Liver (tissue), 9 donors: ENCODE data around the gene IRAG1. TPM values are rescaled to one million over a fixed set of nuclear protein-coding genes. Genes with fewer than 3 reads are reported as not detected.

Experiments used
- DNase-seq: peaks from one replicate; pipeline ENCODE4 v3.0.0-alpha.2; 2017; ENCODE audit warnings: low spot score
- H3K27ac ChIP-seq, 2 donors: one replicate each; pipeline ENCODE4 v1.7.0; 2013; ENCODE audit warnings: inconsistent platforms in 2 of 2, low read length in 2 of 2, control low read depth in 1 of 2, low read depth in 1 of 2, mild to moderate bottlenecking in 1 of 2
- H3K27me3 ChIP-seq, 4 donors: one replicate each; pipeline versions ENCODE4 v1.6.1 to v1.7.0; 2013; ENCODE audit warnings: low read length in 3 of 4, inconsistent platforms in 1 of 4, mild to moderate bottlenecking in 1 of 4, moderate library complexity in 1 of 4; ENCODE audit not compliant: control insufficient read depth in 4 of 4, insufficient read depth in 4 of 4
- H3K36me3 ChIP-seq, 4 donors: one replicate each; pipeline versions ENCODE4 v1.6.1 to v1.7.0; 2013; ENCODE audit warnings: low read length in 3 of 4, mild to moderate bottlenecking in 3 of 4, low read depth in 1 of 4, moderate library complexity in 1 of 4; ENCODE audit not compliant: control insufficient read depth in 4 of 4, insufficient read depth in 3 of 4
- H3K4me1 ChIP-seq, 4 donors: one replicate each; pipeline versions ENCODE4 v1.6.1 to v1.7.0; 2013; ENCODE audit warnings: low read length in 3 of 4, mild to moderate bottlenecking in 3 of 4, moderate library complexity in 1 of 4; ENCODE audit not compliant: control insufficient read depth in 4 of 4, insufficient read depth in 4 of 4
- H3K4me3 ChIP-seq, 3 donors: one replicate each; pipeline versions ENCODE4 v1.6.1 to v1.7.0; 2013; ENCODE audit warnings: low read length in 3 of 3, control low read depth in 1 of 3, low read depth in 1 of 3, mild to moderate bottlenecking in 1 of 3
- H3K9ac ChIP-seq, 2 donors: one replicate each; pipeline ENCODE4 v1.7.0; 2013; ENCODE audit warnings: low read length in 2 of 2, mild to moderate bottlenecking in 2 of 2, moderate library complexity in 2 of 2, control low read depth in 1 of 2, low read depth in 1 of 2
- H3K9me3 ChIP-seq, 4 donors: one replicate each; pipeline versions ENCODE4 v1.6.1 to v1.7.0; 2013; ENCODE audit warnings: low read length in 3 of 4; ENCODE audit not compliant: control insufficient read depth in 4 of 4
- FOXA2 ChIP-seq: IDR thresholded peaks from 2 replicates; pipeline ENCODE4 v1.6.1; 2016; ENCODE audit warnings: antibody characterized with exemption
- HNF4A ChIP-seq, 2 donors: conservative IDR thresholded peaks; 2 replicates each; pipeline ENCODE4 v1.6.1; 2016; ENCODE audit warnings: antibody characterized with exemption in 2 of 2, mild to moderate bottlenecking in 2 of 2
- HNF4G ChIP-seq: IDR thresholded peaks from 2 replicates; pipeline ENCODE4 v1.6.1; 2016; ENCODE audit warnings: antibody characterized with exemption
- JUND ChIP-seq, 2 donors: IDR thresholded peaks; 2 replicates each; pipeline ENCODE4 v1.6.1; 2016; ENCODE audit warnings: antibody characterized with exemption in 2 of 2
- RAD21 ChIP-seq, 2 donors: IDR thresholded peaks; 2 replicates each; pipeline ENCODE4 v1.6.1; 2016; ENCODE audit warnings: antibody characterized with exemption in 2 of 2, mild to moderate bottlenecking in 2 of 2
- SP1 ChIP-seq: IDR thresholded peaks from 2 replicates; pipeline ENCODE4 v1.6.1; 2018; ENCODE audit warnings: antibody characterized with exemption, mild to moderate bottlenecking
- TAF1 ChIP-seq: conservative IDR thresholded peaks from 2 replicates; pipeline ENCODE4 v1.6.1; 2016; ENCODE audit warnings: antibody characterized with exemption, mild to moderate bottlenecking
- YY1 ChIP-seq: IDR thresholded peaks from 2 replicates; pipeline ENCODE4 v1.6.1; 2016; ENCODE audit warnings: antibody characterized with exemption, mild to moderate bottlenecking
- WGBS: extraction: QIAGEN DNeasy Blood & Tissue Kit; methylation state at CpG from one replicate; pipeline ENCODE4 v1.1.7; 2013; 5-methylcytosine and 5-hydroxymethylcytosine counted together
- polyA plus RNA-seq, 2 donors: library from polyadenylated mRNA; stranded (reverse) in 1 of 2; unstranded in 1 of 2; fragments of 200-250 nt in 1 of 2; fragments of >200 nt in 1 of 2; fragmentation: Nextera tagmentation in 1 of 2; extraction: Ambion mirVana in 1 of 2; gene quantifications; one replicate each; pipeline versions ENCODE4 v1.2.1 to v1.2.3, GENCODE V29; 2013 to 2015
- total RNA-seq, 2 donors: library from RNA; depleted of rRNA; stranded (reverse); fragments of >200 nt; gene quantifications; one replicate each; pipeline ENCODE4 v1.2.3, GENCODE V29; 2014
- TF ChIP-seq, protein P1 (sequence below): IDR thresholded peaks from 2 replicates; pipeline ENCODE4 v1.6.1; 2016; ENCODE audit warnings: antibody characterized with exemption, mild to moderate bottlenecking
- TF ChIP-seq, protein P2 (sequence below): IDR thresholded peaks from 2 replicates; pipeline ENCODE4 v1.6.1; 2016; ENCODE audit warnings: antibody characterized with exemption
- donor health status: healthy.
- donor health status: healthy.
- donor health status: healthy.
- donor health status: healthy.
- donor health status: healthy.

Gene IRAG1
- total and polyA plus RNA-seq, 4 donors, result 0.29 to 4.4 (median 2.0) TPM

DNA sequence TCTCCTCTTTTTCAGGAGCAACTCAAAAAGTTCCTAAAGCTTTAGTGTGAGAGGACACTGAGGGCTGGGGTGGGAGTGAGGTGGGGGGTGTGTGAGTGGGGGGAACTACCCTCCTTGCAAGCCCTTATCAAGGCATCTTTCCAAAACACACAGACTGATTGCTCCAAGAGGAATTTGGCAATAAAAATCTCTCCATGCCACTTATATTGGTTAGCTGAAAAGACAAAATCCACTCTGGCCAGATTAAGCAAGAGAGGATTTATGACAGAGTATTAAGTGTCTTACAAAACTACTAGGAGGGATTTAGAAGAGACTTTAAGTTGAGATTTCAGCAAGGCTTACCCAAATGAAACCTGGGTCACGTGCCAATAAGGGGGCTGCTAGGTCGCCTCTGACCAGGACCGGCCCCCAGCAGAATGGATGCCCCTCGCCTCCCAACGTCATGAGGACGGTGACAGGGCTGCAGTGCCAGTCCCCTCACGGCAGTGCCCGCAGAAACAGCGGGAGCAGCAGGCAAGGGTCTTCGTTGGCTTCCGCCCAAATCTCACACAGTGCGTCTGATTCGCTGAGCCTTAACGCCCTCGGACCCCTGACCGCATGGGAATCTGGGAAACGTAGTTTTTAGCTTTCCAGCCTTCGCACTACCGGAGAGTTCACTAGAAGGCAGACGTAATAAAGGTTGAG lies 35.4 kb upstream of the IRAG1 start (continued):
- TF ChIP-seq, protein P1, sequence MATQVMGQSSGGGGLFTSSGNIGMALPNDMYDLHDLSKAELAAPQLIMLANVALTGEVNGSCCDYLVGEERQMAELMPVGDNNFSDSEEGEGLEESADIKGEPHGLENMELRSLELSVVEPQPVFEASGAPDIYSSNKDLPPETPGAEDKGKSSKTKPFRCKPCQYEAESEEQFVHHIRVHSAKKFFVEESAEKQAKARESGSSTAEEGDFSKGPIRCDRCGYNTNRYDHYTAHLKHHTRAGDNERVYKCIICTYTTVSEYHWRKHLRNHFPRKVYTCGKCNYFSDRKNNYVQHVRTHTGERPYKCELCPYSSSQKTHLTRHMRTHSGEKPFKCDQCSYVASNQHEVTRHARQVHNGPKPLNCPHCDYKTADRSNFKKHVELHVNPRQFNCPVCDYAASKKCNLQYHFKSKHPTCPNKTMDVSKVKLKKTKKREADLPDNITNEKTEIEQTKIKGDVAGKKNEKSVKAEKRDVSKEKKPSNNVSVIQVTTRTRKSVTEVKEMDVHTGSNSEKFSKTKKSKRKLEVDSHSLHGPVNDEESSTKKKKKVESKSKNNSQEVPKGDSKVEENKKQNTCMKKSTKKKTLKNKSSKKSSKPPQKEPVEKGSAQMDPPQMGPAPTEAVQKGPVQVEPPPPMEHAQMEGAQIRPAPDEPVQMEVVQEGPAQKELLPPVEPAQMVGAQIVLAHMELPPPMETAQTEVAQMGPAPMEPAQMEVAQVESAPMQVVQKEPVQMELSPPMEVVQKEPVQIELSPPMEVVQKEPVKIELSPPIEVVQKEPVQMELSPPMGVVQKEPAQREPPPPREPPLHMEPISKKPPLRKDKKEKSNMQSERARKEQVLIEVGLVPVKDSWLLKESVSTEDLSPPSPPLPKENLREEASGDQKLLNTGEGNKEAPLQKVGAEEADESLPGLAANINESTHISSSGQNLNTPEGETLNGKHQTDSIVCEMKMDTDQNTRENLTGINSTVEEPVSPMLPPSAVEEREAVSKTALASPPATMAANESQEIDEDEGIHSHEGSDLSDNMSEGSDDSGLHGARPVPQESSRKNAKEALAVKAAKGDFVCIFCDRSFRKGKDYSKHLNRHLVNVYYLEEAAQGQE, result no peak
- no peak for TF ChIP-seq YY1
- no peak for TF ChIP-seq RAD21 (IDR thresholded peaks at IDR 0.05)
- no peak for TF ChIP-seq TAF1

DNA sequence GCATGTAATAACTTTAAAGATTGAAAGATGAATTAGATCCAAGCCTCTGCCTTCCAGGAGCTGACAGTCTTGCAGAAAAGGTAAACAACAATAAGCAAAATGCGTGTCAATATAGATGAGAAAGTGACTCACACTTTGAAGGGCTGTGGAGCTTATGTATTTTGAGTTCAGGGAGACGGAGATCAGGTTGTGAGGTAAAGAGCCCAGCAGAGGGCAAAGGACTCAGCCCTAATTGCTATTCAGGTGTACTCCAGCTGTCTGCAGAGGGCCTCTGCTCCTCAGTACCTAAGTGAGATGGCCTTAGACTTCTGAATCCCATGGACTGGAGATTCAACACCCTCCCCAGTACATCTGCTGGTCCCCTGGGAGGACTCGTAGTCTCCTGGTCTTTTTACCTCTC lies 34.6 kb upstream of the IRAG1 start:
- H3K27ac ChIP-seq, result no peak overlapping the region
- no peaks in the 10 kb centered on the region for H3K4me1 ChIP-seq
- TF ChIP-seq, protein P2, sequence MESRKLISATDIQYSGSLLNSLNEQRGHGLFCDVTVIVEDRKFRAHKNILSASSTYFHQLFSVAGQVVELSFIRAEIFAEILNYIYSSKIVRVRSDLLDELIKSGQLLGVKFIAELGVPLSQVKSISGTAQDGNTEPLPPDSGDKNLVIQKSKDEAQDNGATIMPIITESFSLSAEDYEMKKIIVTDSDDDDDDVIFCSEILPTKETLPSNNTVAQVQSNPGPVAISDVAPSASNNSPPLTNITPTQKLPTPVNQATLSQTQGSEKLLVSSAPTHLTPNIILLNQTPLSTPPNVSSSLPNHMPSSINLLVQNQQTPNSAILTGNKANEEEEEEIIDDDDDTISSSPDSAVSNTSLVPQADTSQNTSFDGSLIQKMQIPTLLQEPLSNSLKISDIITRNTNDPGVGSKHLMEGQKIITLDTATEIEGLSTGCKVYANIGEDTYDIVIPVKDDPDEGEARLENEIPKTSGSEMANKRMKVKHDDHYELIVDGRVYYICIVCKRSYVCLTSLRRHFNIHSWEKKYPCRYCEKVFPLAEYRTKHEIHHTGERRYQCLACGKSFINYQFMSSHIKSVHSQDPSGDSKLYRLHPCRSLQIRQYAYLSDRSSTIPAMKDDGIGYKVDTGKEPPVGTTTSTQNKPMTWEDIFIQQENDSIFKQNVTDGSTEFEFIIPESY, result no peak
- no peak for TF ChIP-seq JUND (IDR thresholded peaks at IDR 0.05)
- TF ChIP-seq SP1, result no peak
- TF ChIP-seq HNF4A (conservative IDR thresholded peaks at IDR 0.05), result no peak
- DNase-seq, result no peak
- WGBS, result 91% methylated on average over 3 of the region's 3 CpGs
- no peaks in the 10 kb centered on the region for H3K27me3 ChIP-seq
- H3K36me3 ChIP-seq, result no peaks in the 10 kb centered on the region
- H3K4me3 ChIP-seq, result no peak overlapping the region
- H3K9ac ChIP-seq, result no peak overlapping the region
- peaks cover 0 to 4% (median 0%) of the 10 kb centered on the region in 4 donors for H3K9me3 ChIP-seq

DNA sequence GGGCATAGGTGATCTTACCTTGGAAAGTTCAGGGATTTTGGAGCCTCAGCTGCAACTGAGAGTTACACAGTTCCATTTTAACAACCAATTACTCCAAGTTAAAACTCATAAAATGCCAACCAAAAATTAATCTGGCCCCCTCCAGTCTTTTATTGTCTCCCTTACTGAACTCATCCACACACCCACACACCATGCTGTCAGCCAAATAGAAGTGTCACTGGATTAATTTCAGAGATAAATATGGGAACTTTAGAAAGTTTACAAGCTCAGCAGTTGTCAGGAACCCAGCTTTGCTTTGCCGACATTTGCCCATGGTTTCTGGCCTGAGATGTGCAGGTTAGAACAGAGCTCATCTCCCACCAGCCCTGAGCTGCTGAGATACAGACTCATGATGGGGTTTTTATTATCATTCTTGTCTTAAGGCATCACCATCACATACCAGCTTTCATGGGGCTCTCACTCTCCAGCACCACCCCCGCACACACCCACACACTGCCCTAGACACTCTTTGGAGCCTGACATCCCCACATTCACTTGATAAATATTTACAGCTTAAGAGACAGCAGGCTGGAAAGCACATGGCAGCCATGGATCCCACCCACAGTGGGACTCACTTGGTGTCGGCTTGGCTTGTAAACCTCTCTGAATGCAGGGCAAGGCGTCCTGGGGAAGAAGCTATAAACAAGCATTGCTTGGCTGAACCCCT lies 33.7 kb upstream of the IRAG1 start:
- 82% methylated on average over 4 of the region's 4 CpGs for WGBS
- H3K27ac ChIP-seq, result no peak overlapping the region

More for the DNA sequence above, 33.7 kb upstream of the IRAG1 start:
- H3K9me3 ChIP-seq, result peaks cover 0 to 4% (median 0%) of the 10 kb centered on the region in 4 donors
- H3K9ac ChIP-seq, result no peak overlapping the region
- no peak for DNase-seq
- H3K4me1 ChIP-seq, result no peaks in the 10 kb centered on the region
- H3K4me3 ChIP-seq, result no peak overlapping the region
- H3K27me3 ChIP-seq, result no peaks in the 10 kb centered on the region
- TF ChIP-seq RAD21 (IDR thresholded peaks at IDR 0.05) (no peak), HNF4G (no peak), JUND (IDR thresholded peaks at IDR 0.05) (no peak), FOXA2 (no peak)
- TF ChIP-seq, protein P2, result no peak
- TF ChIP-seq, protein P1, result no peak
- no peaks in the 10 kb centered on the region for H3K36me3 ChIP-seq
